Endometrial microvascular endothelial cells (primary cell): Measurements from ENCODE around the gene CBLB. TPM values are rescaled to one million over a fixed set of nuclear protein-coding genes. Genes with fewer than 3 reads are reported as not detected.
"Not testable (repeated sequence)": the region's sequence is repeated elsewhere in the genome, so short reads cannot be mapped to it uniquely, and the experiment has no call there.

Experiments used
- in situ Hi-C: cut with HindIII; loops from 2 replicates; pipeline ENCODE4 v1.10.0; 2017; ENCODE audit warnings: low sequenced_read_pairs, low pct_unique_long_range_greater_than_20kb; ENCODE audit errors: inconsistent ontology term
- total RNA-seq: library from RNA; depleted of rRNA; stranded (reverse); fragments of >200 nt; gene quantifications from one replicate; pipeline ENCODE4 v1.2.3, GENCODE V29; 2015; ENCODE audit errors: inconsistent ontology term

The CBLB gene
- total RNA-seq, 1 donor from 2014 or later: 12.4 TPM

DNA sequence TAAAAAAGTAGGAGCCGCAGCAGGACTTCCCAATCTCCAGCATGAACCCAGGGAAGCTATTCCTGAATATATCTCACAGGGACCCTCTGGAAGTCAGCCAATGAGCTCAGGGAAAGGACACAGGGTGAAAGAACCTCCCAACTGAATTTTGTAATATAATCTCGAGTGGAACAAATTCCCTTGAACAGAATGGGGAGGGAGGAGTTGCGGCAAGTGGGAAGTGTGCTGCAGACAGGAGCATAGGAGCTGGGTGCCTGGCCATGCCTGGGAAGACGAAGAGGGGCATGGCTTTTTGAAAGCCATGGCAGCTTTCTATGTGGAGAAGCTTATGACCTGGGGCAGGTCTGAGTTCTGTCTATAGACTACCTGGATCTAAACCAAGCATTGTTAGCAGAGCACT is 98.4 kb downstream of the CBLB start:
- in situ Hi-C loops: no loop called here

- in situ Hi-C loops: no loop called here
These were observed 101.0 kb downstream of the CBLB start for GRCh38 chr3:105767776-105768175.

DNA sequence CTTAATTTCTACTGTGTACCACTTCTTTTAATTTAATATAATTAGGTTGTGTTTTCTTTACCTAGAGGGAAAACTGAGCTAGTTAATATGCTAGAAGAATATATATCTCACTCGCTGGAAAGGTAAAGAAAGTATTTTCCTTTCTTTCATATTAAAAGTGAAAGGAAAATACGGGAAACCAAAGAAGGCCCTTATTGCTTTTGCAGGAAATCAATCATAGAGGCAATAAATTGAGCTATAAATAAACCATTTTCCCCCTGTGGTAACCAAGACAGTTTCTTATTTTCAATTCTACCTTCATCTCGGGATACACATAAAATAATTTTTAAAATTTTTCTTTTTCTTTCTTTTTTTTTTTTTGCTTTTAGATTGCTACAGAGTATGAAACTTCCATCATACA is 101.6 kb downstream of the CBLB start:
- in situ Hi-C loops: no loop called here

DNA sequence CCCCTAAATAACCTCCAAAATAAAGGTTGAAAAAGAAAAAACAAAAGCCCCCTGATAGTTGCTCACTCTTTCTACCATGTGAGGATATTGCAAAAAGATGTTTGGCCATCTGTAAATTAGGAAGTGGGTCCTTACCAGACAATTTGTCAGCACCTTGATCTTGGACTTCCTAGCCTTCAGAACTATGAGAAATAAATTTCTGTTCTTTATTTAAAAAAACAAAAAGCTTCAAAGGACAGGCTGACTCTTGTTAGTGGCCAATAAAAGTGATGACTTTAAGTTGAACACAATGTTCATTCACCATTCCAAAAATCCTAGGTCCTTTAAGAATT is 103.5 kb downstream of the CBLB start:
- in situ Hi-C loops: no loop called here

- in situ Hi-C loops: no loop called here
These were observed 104.2 kb downstream of the CBLB start for GRCh38 chr3:105764378-105765307.

GRCh38 chr3:105763659-105764036 is 105.2 kb downstream of the CBLB start:
- in situ Hi-C loops: no loop called here

DNA sequence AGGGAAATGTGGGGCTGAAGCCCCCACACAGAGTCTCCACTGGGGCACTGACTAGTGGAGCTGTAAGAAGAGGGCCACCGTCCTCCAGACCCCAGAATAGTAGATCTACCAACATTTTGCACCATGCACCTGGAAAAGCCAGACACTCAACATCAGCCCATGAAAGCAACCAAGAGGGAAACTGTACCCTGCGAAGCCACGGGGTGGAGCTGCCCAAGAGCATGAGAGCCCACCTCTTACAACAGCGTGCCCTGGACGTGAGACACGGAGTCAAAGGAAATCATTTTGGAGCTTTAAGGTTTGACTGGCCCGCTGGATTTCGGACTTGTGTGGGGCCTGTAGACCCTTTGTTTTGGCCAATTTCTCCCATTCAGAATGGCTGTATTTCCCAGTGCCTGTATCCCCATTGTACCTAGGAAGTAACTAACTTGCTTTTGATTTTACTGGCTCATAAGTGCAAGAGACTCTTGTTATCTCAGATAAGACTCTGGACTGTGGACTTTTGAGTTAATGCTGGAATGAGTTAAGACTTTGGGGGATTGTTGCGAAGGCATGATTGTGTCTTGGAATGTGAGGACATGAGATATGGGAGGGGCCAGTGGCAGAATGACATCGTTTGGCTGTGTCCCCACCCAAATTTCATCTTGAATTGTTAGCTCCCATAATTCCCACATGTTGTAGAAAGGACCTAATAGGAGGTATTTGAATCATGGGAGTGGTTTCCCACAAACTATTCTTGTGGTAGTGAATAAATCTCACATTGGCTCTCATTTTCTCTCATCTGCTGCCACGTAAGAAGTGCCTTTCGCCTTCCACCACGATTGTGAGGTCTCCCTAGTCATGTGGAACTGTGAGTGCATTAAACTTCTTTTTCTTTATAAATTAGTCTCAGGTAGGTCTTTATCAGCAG is 105.8 kb downstream of the CBLB start:
- in situ Hi-C loops: no loop called here

- in situ Hi-C loops: not testable (repeated sequence)
These were observed 106.6 kb downstream of the CBLB start for GRCh38 chr3:105762214-105762613.

GRCh38 chr3:105759442-105760078 is 109.3 kb downstream of the CBLB start:
- in situ Hi-C loops: no loop called here

- in situ Hi-C loops: no loop called here
These were observed 110.4 kb downstream of the CBLB start for GRCh38 chr3:105758451-105758850.

- in situ Hi-C loops: no loop called here
These were observed 113.5 kb downstream of the CBLB start for GRCh38 chr3:105755121-105755886.

DNA sequence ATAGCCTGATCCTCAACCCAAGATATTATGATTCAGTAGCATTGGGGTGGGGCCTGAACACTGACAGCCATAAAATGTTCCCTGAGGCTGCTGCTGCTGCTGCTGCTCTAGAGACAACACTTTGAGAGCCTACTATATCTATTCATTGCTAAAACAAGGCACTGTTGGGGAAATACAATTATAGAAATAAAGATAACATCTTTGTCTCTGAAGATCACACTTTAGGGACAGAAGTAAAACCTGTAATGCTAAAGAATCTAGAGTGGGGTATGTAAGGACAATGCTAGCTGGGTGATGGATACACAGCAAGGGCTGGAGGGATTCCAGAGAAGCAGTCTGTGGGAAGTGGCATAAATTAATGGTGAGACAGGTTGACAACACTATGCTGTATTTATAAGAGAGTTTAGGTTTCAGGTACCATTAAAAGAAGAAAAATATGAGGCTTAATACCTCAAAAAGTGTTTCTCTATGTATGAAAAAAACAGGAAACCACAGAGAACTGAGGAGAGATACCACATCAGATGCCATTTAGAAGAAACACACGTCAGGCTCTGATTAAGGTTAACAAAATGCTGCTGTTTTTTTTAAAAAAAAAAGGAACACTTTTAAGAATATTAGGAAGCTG is 115.9 kb downstream of the CBLB start:
- in situ Hi-C loops: no loop called here

DNA sequence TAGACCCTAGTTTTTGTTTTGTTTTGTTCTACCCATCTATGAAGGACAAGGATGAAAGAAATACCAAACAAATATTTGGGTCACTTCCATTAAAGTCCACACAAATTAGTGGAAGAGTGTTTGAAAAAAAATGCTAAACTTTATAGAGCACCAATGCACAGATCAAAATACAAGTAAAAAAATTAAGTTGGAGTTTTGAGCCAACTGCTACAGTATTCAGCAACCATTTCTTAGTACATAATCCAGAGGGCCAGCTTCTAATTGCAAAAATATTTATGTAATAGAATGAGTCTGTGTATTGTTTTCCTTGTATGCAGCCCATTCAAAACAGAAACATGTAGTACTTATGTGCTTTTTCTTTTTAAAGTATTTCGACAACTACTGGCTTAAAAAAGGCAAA is 121.1 kb downstream of the CBLB start:
- in situ Hi-C loops: no loop called here

GRCh38 chr3:105747060-105747541 is 121.7 kb downstream of the CBLB start:
- in situ Hi-C loops: no loop called here

GRCh38 chr3:105746231-105746996 is 122.4 kb downstream of the CBLB start:
- in situ Hi-C loops: no loop called here

DNA sequence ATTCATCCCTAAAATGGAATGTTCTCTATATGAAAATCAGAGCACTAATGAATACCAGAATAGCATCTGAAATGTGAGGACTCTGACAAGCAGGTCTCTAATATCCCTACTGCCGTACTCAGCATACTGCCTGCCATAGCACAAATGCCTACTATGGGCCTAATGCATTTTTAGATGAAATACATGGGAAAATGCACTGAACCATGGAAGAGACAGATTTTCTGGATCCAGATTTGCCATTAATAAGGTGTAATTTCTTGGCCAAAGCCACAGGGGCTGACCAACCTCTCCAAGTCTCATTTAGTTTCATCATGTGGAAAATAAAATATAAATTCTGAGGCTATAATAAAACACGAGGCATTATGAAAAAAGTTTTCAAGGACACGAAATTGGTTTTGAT is 123.8 kb downstream of the CBLB start:
- in situ Hi-C loops: no loop called here

GRCh38 chr3:105744202-105744601 is 124.6 kb downstream of the CBLB start:
- in situ Hi-C loops: no loop called here

DNA sequence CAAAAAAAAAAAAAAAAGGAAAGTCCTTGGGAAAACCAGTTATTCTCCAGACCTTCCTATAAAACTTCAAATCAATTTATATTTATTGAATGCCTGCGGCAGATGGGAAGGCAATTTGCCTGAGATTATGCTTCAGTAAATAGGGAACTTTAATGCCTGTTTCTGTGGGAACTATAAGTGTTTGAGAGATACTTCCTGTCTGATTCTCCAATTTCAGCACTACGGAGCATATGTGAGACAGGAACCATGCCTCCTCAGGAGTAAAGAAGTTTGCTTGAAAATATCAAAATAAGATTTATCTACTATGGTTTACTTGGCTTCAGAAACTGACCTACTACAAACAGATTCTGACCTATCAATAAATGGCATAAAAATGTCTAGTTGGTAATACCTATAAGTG is 135.5 kb downstream of the CBLB start:
- in situ Hi-C loops: no loop called here
